OCI-M2 (cell line): ENCODE measurements around the gene PTPRN2.
"Not testable (repeated sequence)": the region's sequence is repeated elsewhere in the genome, so short reads cannot be mapped to it uniquely, and the experiment has no call there.

Experiments
- DNase-seq: peaks from one replicate; lab custom pipeline; 2025; ENCODE audit not compliant: unreplicated experiment; lab: John Stamatoyannopoulos, UW

PTPRN2 gene

DNA sequence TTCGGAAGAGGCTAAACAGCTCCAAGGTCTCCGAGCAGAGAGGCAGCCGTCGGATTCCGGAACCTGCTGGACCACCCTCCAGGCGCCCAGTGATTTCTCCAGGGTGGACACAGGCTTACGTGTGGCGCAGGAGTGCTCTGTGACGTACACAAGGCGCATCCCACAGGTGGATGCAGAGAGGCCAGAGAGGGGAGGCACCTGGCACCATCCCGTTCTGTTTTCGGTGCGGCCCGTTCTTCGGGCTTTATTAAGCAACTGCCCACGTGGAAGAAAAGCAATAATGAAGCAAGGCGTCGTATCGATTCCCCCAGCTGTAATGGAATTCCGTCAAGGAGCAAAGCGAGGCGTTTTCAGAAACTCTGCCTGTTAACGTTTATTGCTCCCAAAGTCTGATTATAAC, 163.6 kb downstream of the PTPRN2 start:
- DNase-seq: no peak

GRCh38 chr7:158422887-158423560, 164.6 kb downstream of the PTPRN2 start:
- no peak for DNase-seq

- DNase-seq: no peak
Observed at GRCh38 chr7:158422196-158422886, 165.3 kb downstream of the PTPRN2 start.

GRCh38 chr7:158421361-158421760, 166.3 kb downstream of the PTPRN2 start:
- no peak for DNase-seq

- no peak for DNase-seq
Observed at GRCh38 chr7:158420591-158421340, 166.9 kb downstream of the PTPRN2 start.

- DNase-seq: no peak
Observed at GRCh38 chr7:158419238-158419785, 168.3 kb downstream of the PTPRN2 start.

DNA sequence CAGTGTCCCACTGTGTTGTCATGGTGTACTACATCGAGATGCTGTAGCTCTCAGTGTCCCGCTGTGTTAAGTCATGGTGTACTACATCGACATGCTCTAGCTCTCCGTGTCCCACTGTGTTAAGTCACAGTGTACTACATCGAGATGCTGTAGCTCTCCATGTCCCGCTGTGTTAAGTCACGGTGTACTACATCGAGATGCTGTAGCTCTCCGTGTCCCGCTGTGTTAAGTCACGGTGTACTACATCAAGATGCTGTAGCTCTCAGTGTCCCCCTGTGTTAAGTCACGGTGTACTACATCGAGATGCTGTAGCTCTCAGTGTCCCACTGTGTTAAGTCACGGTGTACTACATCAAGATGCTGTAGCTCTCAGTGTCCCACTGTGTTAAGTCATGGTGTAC, 169.2 kb downstream of the PTPRN2 start:
- DNase-seq: not testable (repeated sequence)

GRCh38 chr7:158416283-158416933, 171.2 kb downstream of the PTPRN2 start:
- no peak for DNase-seq

DNA sequence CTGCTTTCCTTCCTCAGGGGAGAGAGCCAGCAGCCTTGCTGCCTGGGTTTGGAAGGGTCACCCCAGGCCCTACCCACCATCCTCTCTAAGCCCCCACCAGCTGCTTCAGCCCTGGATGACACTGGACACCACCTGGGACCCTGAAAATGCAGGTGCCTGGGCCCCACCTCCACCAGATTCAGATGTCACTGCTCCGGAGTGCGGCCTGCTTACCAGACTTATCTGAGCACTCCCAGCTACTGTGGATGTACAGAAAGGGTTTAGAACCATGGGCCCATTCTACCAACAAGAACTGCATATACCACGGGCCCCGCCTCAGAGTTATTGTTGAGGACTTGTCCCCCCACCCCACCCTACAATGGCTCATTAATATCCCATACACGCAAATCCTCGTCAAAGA, 172.3 kb downstream of the PTPRN2 start:
- DNase-seq: no peak

DNA sequence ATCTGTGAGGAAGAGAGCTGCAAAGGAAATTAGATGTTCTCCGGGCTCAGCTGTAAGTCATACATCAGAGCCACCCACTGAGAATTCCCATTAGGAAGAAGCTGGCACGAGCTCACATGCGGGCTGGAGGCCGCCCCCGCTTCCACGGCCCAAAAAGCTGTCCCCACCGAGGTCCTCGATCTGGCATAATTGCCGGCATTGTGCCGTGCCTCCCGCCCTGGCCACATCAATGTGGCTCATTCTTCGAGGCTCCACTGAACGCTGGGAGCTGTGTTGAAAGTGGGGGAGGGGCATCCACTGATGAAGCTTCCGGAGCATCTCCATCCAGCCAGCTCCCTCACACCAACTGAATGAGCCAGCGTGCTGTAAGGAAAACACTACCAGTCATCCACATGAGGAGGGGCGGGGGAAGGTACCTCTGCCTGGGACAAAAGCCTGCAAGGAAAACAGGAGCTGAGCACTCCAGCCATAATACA, 173.1 kb downstream of the PTPRN2 start:
- no peak for DNase-seq

GRCh38 chr7:158414002-158414401, 173.6 kb downstream of the PTPRN2 start:
- no peak for DNase-seq

- DNase-seq: no peak
Observed at GRCh38 chr7:158411232-158411950, 176.2 kb downstream of the PTPRN2 start.

DNA sequence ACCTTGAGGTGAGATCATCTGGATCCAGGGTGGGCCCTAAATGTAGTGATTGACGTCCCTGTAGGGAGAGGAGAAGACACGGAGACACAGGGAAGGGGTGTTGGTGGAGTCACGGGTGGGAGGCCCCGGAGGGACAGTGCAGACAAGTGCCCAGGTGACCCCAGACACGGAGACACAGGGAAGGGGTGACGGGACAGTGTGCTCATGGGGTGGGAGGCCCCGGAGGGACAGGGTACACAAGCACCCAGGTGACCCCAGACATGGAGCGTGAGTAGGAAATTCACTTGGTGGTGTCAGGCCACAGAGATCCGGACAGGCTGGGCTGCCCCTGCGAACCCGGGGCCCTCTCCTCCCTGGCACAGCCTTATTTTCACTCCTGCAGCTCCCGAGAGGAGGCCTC, 176.9 kb downstream of the PTPRN2 start:
- DNase-seq: no peak

DNA sequence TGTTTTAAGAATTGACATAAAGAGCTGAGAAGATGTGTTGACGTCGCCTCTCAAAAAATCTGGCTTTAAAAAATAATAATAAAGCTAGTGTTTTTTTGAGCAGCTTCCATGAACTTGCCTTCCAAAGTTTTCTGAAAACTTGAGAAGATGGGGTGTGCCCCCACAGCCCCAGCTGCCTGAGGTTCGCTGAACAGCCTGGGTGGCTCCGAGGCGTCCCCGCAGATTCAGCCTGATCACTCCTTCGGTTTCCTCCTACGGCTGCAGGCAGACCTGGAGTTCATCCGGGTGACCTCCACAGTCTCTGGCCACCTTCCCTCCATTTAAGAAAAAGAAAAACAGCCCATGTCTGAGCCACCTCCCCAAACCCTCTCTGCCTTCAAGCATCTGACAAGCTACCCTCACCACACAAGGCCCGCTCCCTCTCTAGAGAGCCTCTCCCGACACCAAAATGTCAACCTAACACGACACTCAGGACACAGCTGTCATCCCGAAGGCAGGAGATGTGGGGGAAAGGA, 177.8 kb downstream of the PTPRN2 start:
- DNase-seq: no peak

- no peak for DNase-seq
Observed at GRCh38 chr7:158409120-158409519, 178.5 kb downstream of the PTPRN2 start.

GRCh38 chr7:158408318-158408920, 179.2 kb downstream of the PTPRN2 start:
- no peak for DNase-seq

DNA sequence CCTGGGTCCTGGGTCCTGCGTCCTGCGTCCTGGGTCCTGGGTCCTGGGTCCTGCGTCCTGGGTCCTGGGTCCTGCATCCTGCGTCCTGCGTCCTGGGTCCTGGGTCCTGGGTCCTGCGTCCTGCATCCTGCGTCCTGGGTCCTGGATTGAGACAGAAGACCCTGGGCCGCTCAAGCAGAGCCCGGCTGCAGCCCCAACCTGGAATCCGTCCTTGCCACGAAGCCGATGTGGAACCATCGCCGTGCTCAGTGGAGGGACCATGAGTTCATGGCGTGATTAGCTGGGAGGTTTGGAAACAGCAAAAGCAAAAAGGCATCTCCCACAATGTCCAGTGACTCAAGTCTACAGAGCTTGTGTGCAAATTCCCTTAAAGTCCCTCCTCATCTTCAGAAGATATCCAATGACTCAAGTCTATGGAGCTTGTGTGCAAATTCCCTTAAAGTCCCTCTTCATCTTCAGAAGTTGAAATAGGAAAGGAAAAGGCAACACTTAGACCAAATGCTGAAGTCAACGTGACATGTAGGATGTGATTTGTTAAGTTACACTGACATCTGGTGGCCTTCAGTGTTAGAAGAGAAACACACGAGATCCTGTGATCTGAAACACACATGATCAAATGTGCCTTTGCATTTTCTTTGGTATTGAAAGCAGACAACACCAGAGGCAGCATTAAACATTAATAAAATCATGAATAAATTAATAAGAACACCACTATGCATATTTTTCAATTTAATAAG, 179.9 kb downstream of the PTPRN2 start:
- no peak for DNase-seq

DNA sequence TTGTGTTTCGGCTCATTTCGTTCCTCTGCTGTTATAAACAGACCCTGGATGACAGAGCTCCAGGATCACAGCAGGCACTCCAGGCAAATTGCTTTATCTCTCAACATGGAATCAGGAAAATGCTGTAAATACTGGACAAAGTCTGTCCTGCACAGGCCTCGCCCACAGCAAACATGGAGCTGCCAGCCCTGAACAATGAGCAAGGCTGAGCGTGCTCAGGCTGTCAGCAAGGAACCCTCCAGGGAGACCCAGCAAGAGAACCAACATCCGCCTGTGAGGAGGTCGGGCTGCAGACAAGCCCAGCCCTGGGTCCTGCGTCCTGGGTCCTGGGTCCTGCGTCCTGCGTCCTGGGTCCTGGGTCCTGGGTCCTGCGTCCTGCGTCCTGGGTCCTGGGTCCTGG, 180.8 kb downstream of the PTPRN2 start:
- DNase-seq: no peak

GRCh38 chr7:158406364-158406763, 181.3 kb downstream of the PTPRN2 start:
- DNase-seq: no peak
